ENCODE results near the gene CEND1.
A peak's percentile ranks its signal among the peaks of the same experiment; 100 is the strongest.

CEND1 gene

DNA sequence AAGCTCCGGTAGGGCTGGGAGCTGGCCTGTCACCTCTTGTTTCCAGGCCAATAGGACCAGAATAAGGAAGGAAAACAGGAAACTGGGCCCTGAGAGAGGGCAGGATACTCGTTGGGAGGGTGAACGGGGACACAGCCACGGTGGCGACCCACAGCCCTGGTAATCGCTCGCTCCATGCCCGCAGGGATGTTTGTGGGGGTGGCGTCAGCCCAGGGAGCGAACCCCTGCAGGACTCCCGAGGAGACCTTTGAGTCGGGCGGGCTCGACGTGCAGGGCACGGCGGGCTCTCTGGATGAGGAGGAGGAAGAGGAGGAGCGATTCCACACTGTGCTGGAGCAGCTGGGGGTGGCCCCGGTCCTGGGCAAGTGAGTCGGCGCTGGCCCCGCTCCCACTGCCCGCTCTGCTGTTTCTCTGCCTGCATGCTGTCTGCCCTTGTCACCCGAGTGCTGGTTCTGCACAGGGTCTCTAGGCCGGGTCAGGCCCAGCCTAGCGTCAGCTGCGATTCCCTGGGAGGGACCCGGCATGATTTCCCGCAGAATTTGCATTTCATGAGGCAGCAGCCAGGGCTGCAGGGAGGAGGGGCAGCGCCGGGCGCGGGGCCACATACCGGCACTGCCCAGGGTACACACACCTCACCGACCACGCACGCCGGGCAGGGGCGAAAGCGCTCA is 39.4 kb upstream of the CEND1 start:
- H3K4me3 ChIP-seq (ENCODE audit: low read depth in 1 of 2, low read length in 1 of 2): peak overlapping the region; percentile 47 to 80
- H3K4me1 ChIP-seq (ENCODE audit: control insufficient read depth in 1 of 2, insufficient read depth in 1 of 2, low read depth in 1 of 2, low read length in 1 of 2): peaks cover 82 to 96% of the 10 kb centered on the region in 2 experiments
- TF ChIP-seq, protein P1, sequence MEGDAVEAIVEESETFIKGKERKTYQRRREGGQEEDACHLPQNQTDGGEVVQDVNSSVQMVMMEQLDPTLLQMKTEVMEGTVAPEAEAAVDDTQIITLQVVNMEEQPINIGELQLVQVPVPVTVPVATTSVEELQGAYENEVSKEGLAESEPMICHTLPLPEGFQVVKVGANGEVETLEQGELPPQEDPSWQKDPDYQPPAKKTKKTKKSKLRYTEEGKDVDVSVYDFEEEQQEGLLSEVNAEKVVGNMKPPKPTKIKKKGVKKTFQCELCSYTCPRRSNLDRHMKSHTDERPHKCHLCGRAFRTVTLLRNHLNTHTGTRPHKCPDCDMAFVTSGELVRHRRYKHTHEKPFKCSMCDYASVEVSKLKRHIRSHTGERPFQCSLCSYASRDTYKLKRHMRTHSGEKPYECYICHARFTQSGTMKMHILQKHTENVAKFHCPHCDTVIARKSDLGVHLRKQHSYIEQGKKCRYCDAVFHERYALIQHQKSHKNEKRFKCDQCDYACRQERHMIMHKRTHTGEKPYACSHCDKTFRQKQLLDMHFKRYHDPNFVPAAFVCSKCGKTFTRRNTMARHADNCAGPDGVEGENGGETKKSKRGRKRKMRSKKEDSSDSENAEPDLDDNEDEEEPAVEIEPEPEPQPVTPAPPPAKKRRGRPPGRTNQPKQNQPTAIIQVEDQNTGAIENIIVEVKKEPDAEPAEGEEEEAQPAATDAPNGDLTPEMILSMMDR (IDR thresholded peaks at IDR 0.05): no peak
- H3K9me3 ChIP-seq: no peaks in the 10 kb centered on the region
- no peak overlapping the region for H3K27ac ChIP-seq
- peaks cover 18% of the 10 kb centered on the region for H3K36me3 ChIP-seq
- H3K27me3 ChIP-seq: peaks cover 54% of the 10 kb centered on the region

- H3K4me3 ChIP-seq (ENCODE audit: low read depth in 1 of 2, low read length in 1 of 2): peak overlapping the region; percentile 47 to 80
- H3K9me3 ChIP-seq: no peaks in the 10 kb centered on the region
- peaks cover 48% of the 10 kb centered on the region for H3K27me3 ChIP-seq
- H3K36me3 ChIP-seq: peaks cover 24% of the 10 kb centered on the region
- peaks cover 81 to 96% of the 10 kb centered on the region in 2 experiments for H3K4me1 ChIP-seq (ENCODE audit: control insufficient read depth in 1 of 2, insufficient read depth in 1 of 2, low read depth in 1 of 2, low read length in 1 of 2)
- peak overlapping the region; percentile 80 for H3K27ac ChIP-seq
- TF ChIP-seq, protein P1 (IDR thresholded peaks at IDR 0.05): no peak
Measured at GRCh38 chr11:828506-829175, 38.8 kb upstream of the CEND1 start.

DNA sequence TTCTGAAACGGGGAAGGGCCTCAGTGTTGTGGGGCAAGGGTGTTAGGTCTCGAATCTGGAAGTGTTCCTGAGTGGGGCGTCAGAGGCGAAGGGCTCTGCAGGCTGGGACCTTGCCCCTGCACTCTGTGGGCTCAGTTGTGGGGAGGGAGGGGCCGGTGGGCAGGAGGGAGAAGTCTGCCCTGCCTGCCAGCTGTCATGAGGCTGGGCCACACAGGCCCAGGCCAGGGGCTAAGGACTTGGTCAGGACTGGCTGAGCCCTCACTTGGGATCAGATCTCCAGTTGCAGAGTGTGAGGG is 38.0 kb upstream of the CEND1 start, which contains the start of gene CRACR2B:
Gene CRACR2B, plus strand, starts transcription at position 23 of the 296 bp plus-strand sequence. CDS start 689 bp downstream, outside the sequence.
- Histone ChIP-seq H3K4me3 (ENCODE audit: low read depth in 1 of 2, low read length in 1 of 2) (peak within 1 kb of the TSS; percentile 68 to 80), H3K27me3 (peaks cover 40% of the 10 kb centered on the region), H3K9me3 (no peaks in the 10 kb centered on the region), H3K36me3 (peaks cover 30% of the 10 kb centered on the region), H3K27ac (peak within 1 kb of the TSS; percentile 80), H3K4me1 (ENCODE audit: control insufficient read depth in 1 of 2, insufficient read depth in 1 of 2, low read depth in 1 of 2, low read length in 1 of 2) (peaks cover 82 to 98% of the 10 kb centered on the region in 2 experiments)
- TF ChIP-seq, protein P1 (IDR thresholded peaks at IDR 0.05): no peak

GRCh38 chr11:827146-827896 is 37.4 kb upstream of the CEND1 start:
- TF ChIP-seq, protein P1 (IDR thresholded peaks at IDR 0.05): no peak
- peak overlapping the region; percentile 80 for H3K27ac ChIP-seq
- H3K4me3 ChIP-seq (ENCODE audit: low read depth in 1 of 2, low read length in 1 of 2): peak overlapping the region; percentile 68 to 80
- no peaks in the 10 kb centered on the region for H3K9me3 ChIP-seq
- peaks cover 34% of the 10 kb centered on the region for H3K27me3 ChIP-seq
- peaks cover 33% of the 10 kb centered on the region for H3K36me3 ChIP-seq
- peaks cover 84 to 97% of the 10 kb centered on the region in 2 experiments for H3K4me1 ChIP-seq (ENCODE audit: control insufficient read depth in 1 of 2, insufficient read depth in 1 of 2, low read depth in 1 of 2, low read length in 1 of 2)

GRCh38 chr11:826836-827145 is 36.9 kb upstream of the CEND1 start:
- Histone ChIP-seq H3K4me1 (ENCODE audit: control insufficient read depth in 1 of 2, insufficient read depth in 1 of 2, low read depth in 1 of 2, low read length in 1 of 2) (peaks cover 85 to 97% of the 10 kb centered on the region in 2 experiments), H3K27ac (peak overlapping the region; percentile 80), H3K4me3 (ENCODE audit: low read depth in 1 of 2, low read length in 1 of 2) (peak overlapping the region; percentile 68 to 80), H3K9me3 (no peaks in the 10 kb centered on the region), H3K27me3 (peaks cover 29% of the 10 kb centered on the region), H3K36me3 (peaks cover 38% of the 10 kb centered on the region)
- TF ChIP-seq, protein P1 (IDR thresholded peaks at IDR 0.05): no peak

Measured in neutrophil (primary cell).